Posterior vena cava (tissue), 2 donors: ENCODE data around the gene EID1. TPM values are rescaled to one million over a fixed set of nuclear protein-coding genes. Genes with fewer than 3 reads are reported as not detected.
"Not testable (repeated sequence)": the region's sequence is repeated elsewhere in the genome, so short reads cannot be mapped to it uniquely, and the experiment has no call there.

Experiments
- DNase-seq: peaks from one replicate; pipeline ENCODE4 v3.0.0-alpha.2; 2020; ENCODE audit warnings: low spot score
- intact Hi-C, 2 donors: fragments of 100-400 bp; cut with DNase I; formaldehyde crosslinking; loops; one replicate each; pipeline versions ENCODE4 v1.14.1 to v1.14.2; 2022 to 2023
- long read RNA-seq, 2 donors: library from polyadenylated mRNA; unstranded; transcript quantifications; one replicate each; pipeline ENCODE4 v2.0.0, GENCODE V29; 2020 to 2021
- total RNA-seq, 2 donors: library from RNA; stranded (reverse); fragmentation: NEBNext Ultra II Directional; extraction: Animal tissue kit (Norgen Biotek cat#: 25700); gene quantifications; one replicate each; pipeline ENCODE4 v1.2.1, GENCODE V29; 2021
- donor health status: DM: yes; HTN: yes; CAD: no.
- donor health status: DM: yes; HTN: yes; CAD: no.

Gene EID1
- 100 to 1,000 TPM; 202 to 230 TPM for total RNA-seq
- long read RNA-seq, donor 1, transcript EID1-201 (1 exons, 2,298 nt) = major isoform, 210 of 210 reads
- long read RNA-seq, donor 1, partial matches to known transcripts = 0 of 210 reads
- long read RNA-seq, donor 1, other reads (novel, unspliced or antisense) = 0 of 210 reads
- long read RNA-seq, donor 2, transcript EID1-201 (1 exons, 2,298 nt) = major isoform, 871 of 871 reads
- long read RNA-seq, donor 2, partial matches to known transcripts = 0 of 871 reads
- long read RNA-seq, donor 2, other reads (novel, unspliced or antisense) = 0 of 871 reads

- DNase-seq = peak; percentile 98
- intact Hi-C loops = loop anchor here in 1 of 2 donors (1.0 kb wide), 1 partner anchor 49 kb away; no protein-coding TSS in a partner anchor
These were observed at the start of gene EID1 for GRCh38 chr15:48877630-48878595. Gene EID1, plus strand, starts transcription at chr15:48878134. Its CDS starts 43 bp downstream, at chr15:48878177.

- DNase-seq = no peak
- intact Hi-C loops = no loop called here
These were observed 49.5 kb upstream of the EID1 start for GRCh38 chr15:48828471-48828870.

- intact Hi-C loops = no loop called here
- DNase-seq = no peak
These were observed 49.0 kb upstream of the EID1 start for GRCh38 chr15:48828906-48829305.

- intact Hi-C loops = no loop called here
These were observed 45.3 kb upstream of the EID1 start for GRCh38 chr15:48832648-48833047.

GRCh38 chr15:48833526-48834239 is 44.3 kb upstream of the EID1 start:
- intact Hi-C loops = no loop called here
- no peak for DNase-seq

More at GRCh38 chr15:48832648-48833047, 45.3 kb upstream of the EID1 start:
- no peak for DNase-seq

- no peak for DNase-seq
- intact Hi-C loops = no loop called here
These were observed 43.2 kb upstream of the EID1 start for GRCh38 chr15:48834756-48835155.

- DNase-seq = no peak
- intact Hi-C loops = no loop called here
These were observed 35.4 kb upstream of the EID1 start for GRCh38 chr15:48842501-48842900.

GRCh38 chr15:48845123-48845522 is 32.8 kb upstream of the EID1 start:
- no peak for DNase-seq
- intact Hi-C loops = no loop called here

GRCh38 chr15:48850648-48851047 is 27.3 kb upstream of the EID1 start:
- intact Hi-C loops = no loop called here

GRCh38 chr15:48851956-48852355 is 26.0 kb upstream of the EID1 start:
- DNase-seq = no peak
- intact Hi-C loops = no loop called here

More at GRCh38 chr15:48850648-48851047, 27.3 kb upstream of the EID1 start:
- no peak for DNase-seq

GRCh38 chr15:48854434-48854833 is 23.5 kb upstream of the EID1 start:
- intact Hi-C loops = not testable (repeated sequence)

GRCh38 chr15:48855501-48856440 is 22.2 kb upstream of the EID1 start:
- DNase-seq = no peak
- intact Hi-C loops = no loop called here

More at GRCh38 chr15:48854434-48854833, 23.5 kb upstream of the EID1 start:
- DNase-seq = not testable (repeated sequence)

- no peak for DNase-seq
- intact Hi-C loops = no loop called here
These were observed 21.0 kb upstream of the EID1 start for GRCh38 chr15:48856942-48857341.

- intact Hi-C loops = no loop called here
- no peak for DNase-seq
These were observed 19.5 kb upstream of the EID1 start for GRCh38 chr15:48858401-48858800.

- intact Hi-C loops = no loop called here
- no peak for DNase-seq
These were observed 18.5 kb upstream of the EID1 start for GRCh38 chr15:48859426-48859825.

GRCh38 chr15:48861813-48862431 is 16.0 kb upstream of the EID1 start:
- intact Hi-C loops = loop anchor here (10.0 kb wide), 3 partner anchors 103 to 1283 kb away; partner anchors contain the start of genes SHC4 (in 2 of the 2) and COPS2 (in 1 of the 2)
- DNase-seq = no peak

GRCh38 chr15:48862705-48863104 is 15.2 kb upstream of the EID1 start:
- DNase-seq = no peak
- intact Hi-C loops = loop anchor here (10.0 kb wide), 3 partner anchors 102 to 1282 kb away; partner anchors contain the start of genes SHC4 (in 2 of the 2) and COPS2 (in 1 of the 2)
